Activated CD8-positive, alpha-beta memory T cell treated with anti-CD3 and anti-CD28 coated beads, Interleukin-2, amount 50 U/mL, for 24 hours (primary cell): ENCODE data around the gene ZNF124.
"Not testable (repeated sequence)": the region's sequence is repeated elsewhere in the genome, so short reads cannot be mapped to it uniquely, and the experiment has no call there.

Experiments used
- DNase-seq: peaks from one replicate; pipeline ENCODE4 v3.0.0-alpha.2; 2020; ENCODE audit errors: extremely low read depth

The ZNF124 gene

DNA sequence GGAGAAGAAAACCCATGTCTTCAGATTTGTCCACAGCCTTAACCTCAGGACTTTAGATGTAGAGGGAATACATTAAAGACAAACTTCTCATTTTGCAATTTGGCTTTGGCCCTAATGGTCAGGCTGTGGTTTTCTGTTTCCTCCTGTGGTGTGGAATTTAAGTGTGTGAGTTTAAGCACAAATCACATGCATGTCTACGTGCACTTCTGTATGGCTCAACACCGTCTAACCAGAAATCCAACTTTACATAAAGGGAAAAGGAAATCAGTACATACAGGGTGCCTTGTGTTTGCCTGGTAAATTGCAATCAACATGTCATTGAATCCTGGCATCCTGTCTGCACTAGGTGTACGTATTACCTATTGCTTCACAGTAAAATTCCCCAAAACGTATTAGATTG is 1.2 kb upstream of the ZNF124 start:
- DNase-seq: no peak

DNA sequence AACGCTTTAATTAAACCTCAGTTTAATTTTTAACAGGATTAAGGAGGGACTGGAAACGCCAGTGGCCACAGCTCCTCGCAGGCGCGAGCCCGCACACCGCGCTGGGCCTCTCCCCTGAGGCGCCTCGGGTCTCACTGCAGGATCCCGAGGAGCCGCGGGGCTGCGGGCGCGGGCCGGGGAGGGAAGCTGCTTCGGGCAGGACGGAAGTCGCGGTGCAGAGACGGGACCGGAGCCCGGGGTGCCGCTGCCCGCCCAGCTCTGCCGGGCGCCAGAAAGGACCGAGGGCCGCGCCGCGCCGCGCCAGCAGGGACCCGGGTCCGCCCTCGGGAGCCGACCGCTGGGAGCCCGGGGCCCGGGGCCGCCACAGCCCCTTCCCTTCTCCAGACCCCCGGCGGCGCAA is 377 bp downstream of the ZNF124 start:
- not testable (repeated sequence) for DNase-seq

DNA sequence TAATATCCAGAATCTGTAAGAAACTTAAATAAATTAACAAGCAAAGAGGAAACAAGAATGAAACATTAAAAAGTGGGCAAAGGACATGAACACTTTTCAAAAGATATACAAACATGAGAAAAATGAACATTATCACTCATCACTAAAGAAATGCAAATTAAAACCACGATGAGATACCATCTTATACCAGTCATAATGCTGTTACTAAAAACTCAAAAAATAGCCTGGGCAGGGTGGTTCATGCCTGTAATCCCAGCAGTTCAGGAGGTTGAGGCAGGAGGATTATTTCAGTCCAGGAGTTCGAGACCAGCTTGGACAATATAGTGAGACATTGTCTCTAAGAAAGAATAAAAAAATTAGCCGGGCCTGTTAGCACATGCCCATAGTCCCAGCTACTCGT is 6.1 kb downstream of the ZNF124 start:
- no peak for DNase-seq

DNA sequence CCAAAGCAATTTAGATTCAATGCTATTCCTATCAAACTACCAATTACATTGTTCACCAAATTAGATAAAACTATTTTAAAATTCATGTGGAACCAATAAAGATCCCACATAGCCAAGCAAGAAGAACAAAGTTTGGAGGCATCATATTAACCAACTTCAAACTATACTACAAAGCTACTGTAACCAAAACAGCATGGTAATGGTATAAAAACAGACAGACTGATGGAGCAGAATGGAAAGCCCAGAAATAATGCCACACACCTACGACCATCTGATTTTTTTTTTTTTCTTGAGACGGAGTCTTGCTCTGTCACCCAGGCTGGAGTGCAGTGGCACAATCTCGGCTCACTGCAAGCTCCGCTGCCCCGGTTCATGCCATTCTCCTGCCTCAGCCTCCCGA is 7.1 kb downstream of the ZNF124 start:
- no peak for DNase-seq

DNA sequence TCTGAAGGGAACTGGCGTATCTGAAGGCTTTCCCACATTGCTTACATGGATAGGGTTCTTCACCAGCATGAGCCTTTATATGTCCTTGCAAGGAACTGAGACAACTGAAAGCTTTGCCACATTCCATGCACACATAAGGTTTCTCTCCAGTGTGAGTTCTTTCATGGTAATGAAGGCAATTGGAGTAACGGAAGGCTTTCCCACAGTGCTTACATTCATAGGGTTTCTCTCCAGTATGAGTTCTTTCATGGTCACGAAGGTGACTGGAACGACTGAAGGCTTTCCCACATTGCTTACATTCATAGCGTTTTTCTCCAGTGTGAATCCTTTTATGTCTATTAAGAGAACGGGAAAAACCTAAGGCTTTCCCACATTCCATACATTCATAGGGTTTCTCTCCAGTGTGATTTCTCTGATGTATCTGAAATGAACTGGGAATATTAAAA is 15.0 kb downstream of the ZNF124 start:
- DNase-seq: no peak

DNA sequence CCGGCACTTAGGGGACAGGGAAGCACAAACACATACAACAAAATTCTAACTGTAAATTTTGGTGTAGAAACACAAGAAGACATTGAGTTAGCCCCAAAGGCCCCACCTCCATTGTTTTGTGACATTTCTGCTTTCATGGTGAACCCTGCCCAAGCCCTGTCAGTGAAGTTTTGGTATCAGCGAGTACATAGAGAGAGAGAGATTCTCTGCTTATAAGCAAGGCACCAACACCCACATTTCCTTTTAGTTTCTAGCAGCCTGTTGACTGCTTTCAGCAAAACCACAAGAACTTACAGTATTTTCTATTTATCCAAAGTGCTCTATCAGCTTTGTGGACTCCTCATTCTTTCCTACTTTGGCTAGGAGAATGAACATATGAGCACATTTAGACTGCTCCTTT is 24.0 kb downstream of the ZNF124 start:
- no peak for DNase-seq

DNA sequence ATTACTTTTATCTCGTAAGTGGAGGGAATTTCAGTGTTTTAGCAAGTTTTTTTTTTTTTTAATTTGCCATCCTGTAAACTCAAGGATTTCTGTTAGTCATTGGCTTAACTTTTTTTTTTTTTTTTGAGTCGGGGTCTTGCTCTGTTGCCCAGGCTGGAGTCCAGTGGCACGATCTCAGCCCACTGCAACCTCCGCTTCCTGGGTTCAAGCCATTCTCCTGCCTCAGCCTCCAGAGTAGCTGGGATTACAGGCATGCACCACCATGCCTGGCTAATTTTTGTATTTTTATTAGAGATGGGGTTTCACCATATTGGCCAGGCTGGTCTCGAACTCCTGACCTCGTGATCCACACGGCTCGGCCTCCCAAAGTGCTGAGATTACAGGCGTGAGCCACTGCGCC is 24.7 kb downstream of the ZNF124 start:
- DNase-seq: not testable (repeated sequence)

DNA sequence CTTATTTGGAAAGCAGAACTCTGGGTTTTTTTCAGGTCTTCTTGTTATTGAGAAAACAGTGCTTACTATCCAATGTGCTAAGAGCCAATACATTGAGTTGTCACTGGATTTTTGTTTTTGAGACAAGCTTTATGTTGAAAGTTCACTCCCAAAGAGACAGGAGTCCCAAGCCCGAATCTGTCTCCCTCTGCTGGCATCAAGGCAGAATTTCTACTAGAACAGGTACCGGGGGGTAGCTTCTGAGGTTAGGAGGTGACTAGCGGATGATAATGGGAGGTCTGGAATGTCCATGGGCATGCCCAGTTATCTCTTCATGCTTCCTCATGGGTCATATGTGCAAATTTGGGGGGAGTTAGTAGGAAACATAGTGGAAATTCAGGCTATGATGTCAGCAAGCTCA is 25.1 kb downstream of the ZNF124 start:
- DNase-seq: no peak

DNA sequence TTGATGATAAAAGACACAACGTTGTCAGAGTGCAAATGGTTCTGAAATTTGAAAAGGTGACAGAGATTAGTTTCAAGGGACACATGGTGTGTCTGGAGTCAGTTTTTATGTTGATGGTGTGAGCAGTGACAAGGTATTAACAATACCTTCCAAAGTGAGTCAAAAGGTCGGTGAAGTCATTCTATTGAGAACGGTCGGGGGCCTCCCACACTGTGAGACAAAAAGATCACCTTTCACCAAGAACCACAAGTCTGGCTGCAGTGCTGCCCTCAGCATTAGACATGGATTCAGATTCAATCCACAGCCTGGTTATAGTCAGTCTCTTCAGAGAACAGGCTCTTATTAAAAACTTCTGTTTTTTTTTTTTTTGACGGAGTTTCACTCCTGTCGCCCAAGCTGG is 26.5 kb downstream of the ZNF124 start:
- no peak for DNase-seq

DNA sequence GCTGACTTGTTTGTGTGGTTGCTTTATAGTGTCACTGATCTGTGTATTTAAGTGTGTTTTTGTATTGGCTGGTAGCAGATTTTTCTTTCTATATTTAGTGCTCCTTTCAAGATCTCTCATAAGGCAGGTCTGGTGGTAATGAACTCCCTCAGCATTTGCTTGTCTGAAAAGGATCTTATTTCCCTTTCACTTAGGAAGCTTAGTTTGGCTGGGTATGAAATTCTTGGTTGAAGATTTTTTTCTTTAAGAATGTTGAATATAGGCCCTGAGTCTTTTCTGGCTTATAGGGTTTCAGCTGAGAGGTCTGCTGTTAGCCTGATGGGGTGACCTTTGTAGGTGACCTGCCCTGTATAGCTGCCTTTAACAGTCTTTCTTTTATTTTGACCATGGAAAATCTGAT is 32.3 kb downstream of the ZNF124 start:
- DNase-seq: not testable (repeated sequence)

DNA sequence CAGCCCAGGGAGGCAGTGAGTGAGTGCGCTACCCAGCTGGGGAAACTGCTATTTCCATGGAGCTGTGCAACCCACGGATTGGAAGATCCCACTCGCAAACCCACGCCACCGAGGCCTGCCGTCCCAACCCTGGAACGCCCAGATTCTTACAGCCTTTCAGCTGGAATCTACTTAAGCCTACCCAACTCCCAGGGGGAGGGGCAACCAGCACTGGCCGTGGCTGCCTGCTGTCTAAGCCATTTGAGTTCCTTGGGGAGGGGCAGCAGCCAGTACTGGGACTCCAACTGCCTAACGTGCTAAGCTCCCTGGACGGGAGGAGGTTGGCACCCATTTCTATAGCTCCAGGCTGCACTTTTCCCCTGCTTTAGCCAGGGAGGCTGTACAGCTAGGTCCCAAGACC is 40.6 kb downstream of the ZNF124 start:
- DNase-seq: no peak

DNA sequence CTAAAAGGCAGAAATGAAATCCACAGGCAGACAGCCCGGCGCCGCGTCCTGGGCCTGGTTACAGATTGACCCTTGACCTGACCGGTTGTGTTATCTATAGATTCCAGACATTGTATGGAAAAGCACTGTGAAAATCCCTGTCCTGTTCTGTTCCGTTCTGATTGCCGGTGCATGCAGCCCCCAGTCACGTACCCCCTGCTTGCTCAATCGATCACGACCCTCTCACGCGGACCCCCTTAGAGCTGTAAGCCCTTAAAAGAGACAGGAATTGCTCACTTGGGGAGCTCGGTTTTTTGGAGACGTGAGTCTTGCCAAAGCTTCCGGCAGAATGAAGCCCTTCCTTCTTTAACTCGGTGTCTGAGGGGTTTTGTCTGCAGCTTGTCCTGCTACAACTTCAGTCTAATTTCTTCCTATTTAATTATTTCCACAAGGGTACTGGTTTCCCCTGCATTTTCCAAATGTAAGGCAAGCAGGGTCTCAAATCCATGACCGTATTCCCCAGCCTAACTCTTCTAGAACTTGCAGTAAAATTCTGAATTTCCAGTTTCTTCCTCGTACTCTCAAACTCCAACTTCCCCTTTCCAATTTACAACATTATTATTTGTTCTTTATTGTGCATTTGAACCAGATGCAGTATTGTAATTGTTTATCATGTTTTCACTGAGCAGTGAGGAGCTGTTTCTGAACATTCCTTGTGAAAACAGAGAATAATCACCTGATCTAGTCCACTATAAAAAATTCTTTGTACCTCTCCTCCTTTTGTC is 44.1 kb downstream of the ZNF124 start:
- DNase-seq: not testable (repeated sequence)

DNA sequence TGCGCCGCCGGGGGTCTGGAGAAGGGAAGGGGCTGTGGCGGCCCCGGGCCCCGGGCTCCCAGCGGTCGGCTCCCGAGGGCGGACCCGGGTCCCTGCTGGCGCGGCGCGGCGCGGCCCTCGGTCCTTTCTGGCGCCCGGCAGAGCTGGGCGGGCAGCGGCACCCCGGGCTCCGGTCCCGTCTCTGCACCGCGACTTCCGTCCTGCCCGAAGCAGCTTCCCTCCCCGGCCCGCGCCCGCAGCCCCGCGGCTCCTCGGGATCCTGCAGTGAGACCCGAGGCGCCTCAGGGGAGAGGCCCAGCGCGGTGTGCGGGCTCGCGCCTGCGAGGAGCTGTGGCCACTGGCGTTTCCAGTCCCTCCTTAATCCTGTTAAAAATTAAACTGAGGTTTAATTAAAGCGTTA is 45.2 kb downstream of the ZNF124 start:
- not testable (repeated sequence) for DNase-seq

DNA sequence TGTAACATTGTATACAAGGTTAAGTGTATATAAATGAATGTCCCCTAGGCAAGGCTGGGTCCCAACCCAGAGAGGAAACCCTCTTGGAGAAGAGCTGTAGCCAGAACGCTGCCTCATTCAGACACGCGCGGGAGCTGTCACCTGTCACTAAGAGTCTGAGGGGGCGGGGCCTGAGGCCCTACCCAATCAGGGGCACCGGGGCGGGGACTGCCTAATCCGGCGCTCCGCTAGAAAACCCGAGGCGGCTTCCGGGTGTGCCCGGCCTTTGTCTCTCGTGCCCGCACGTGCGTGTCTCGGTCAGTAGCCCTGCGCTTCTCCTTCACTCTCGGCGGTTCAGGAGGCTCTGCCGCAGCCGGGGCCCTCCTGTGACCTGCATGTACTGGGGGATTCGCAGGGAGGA is 45.7 kb downstream of the ZNF124 start:
- not testable (repeated sequence) for DNase-seq

DNA sequence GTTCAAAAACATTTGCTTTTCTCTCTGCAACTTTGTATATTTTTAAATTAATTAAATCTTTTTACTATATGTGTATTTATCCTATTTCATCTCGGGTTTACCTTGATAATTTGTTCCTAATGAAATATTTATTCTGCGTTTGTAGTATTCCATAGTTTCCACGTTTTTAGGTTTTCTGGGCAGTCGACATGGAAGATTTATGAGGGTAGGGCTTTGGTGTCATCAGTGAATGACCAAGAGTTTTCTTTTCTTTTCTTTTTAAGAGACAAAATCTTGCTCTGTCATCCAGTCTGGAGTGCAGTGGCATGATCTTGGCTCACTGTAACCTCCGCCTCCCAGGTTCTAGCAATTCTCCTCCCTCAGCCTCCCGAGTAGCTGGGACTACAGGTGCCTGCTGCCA is 50.4 kb downstream of the ZNF124 start:
- DNase-seq: no peak

DNA sequence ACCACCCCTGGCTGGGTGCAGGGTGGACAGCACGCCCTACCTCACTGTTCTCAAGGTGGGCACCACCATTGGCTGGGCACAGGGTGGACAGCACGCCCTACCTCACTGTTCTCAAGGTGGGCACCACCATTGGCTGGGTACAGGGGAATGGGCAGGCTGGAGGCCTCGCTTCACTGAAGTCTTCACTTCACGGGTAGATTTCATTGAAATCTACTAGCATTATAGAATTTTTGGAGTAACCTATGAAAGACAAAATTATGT is 51.5 kb downstream of the ZNF124 start:
- not testable (repeated sequence) for DNase-seq

DNA sequence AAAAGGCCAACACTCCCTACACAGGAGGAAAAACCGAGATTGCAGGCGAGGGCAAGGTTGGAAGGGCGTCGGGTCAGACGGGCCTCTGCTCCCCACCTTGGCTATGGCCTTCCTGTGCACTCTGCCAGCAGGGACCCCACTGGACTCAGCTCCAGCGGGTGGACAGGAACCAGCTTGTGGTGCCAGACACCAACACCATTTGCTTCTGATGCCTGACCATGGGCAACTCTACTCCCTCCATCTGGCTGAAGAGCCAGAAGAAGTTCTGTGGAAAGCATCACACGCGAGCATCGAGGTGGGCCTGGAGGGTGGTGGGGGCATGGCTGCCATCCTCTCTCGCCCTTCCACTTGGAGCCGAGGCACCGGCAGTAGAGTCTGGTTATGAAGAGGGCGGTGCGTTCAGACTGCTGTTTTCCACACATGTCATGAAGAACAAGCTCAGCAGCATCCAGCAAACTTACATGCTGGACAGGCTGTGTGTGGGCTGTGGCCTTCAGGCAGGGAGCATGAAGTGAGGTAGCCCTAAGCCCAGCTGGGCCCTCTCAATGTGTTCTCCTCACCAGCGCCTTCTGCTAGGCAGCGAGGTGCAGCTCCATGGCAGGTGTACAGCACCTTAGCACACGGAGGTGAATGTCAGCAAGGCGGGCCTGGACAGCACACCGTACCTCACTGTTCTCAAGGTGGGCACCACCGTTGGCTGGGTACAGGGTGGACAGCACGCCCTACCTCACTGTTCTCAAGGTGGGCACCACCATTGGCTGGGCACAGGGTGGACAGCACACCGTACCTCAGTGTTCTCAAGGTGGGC is 52.0 kb downstream of the ZNF124 start:
- no peak for DNase-seq

DNA sequence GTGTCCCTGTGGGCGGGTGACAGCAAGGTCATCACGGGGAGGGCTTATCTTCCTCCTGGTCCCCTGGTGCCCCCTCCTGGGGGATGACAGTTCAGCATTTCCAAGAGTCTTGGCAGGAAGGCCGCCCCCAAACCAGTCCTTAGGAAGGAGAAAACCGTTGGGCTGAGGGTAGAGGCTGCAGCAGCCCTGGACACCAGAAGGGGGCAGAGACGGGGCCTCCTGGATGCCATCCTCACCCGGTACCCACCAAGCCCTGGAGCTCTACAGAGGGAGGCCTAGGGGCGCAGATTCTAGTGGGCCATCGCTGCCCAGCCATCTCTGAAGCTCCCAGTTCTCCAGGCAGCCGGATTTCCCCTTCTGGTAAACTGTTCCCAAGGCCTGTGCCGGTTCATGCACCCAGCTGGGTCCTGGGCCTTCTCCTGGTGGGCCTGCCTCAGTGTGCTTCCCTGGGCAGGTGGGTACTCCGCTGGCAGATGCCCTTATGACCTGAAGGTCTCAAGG is 52.8 kb downstream of the ZNF124 start:
- DNase-seq: no peak

DNA sequence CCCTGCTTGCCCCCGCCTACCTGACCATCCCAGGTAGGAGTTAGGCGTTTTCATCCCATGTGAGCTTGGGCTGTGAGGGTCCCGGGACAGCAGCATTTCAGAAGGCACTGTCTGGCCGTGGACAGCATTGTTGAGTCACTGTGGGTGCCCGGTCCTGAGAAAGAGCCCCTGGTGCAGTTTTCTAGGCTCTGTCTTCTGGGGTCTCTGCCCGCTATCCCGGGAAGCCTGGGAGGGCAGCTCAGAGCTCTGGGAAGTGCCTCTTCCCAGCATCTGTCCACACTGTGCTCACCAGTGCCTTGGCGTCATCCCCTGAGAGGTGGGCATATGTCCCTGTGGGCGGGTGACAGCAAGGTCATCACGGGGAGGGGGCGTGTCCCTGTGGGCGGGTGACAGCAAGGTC is 56.3 kb downstream of the ZNF124 start:
- DNase-seq: no peak

DNA sequence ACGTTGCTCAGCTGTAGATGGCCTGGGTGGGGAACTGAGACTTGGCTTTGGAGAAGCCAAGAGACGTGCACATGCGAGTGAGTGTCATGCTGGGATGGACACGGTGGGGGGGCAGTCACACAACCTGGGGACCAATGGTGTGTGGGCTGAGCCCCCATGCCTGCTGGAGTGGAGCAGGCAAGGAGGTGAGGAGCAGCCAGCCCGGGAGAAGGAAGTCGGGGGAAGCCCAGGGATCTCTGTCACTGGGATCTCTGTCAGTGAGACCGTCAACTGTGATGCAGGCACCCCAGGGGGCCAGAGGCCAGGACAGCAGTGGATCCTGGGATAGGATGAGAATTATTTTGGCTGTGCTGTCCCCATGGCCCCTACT is 56.7 kb downstream of the ZNF124 start:
- DNase-seq: no peak

DNA sequence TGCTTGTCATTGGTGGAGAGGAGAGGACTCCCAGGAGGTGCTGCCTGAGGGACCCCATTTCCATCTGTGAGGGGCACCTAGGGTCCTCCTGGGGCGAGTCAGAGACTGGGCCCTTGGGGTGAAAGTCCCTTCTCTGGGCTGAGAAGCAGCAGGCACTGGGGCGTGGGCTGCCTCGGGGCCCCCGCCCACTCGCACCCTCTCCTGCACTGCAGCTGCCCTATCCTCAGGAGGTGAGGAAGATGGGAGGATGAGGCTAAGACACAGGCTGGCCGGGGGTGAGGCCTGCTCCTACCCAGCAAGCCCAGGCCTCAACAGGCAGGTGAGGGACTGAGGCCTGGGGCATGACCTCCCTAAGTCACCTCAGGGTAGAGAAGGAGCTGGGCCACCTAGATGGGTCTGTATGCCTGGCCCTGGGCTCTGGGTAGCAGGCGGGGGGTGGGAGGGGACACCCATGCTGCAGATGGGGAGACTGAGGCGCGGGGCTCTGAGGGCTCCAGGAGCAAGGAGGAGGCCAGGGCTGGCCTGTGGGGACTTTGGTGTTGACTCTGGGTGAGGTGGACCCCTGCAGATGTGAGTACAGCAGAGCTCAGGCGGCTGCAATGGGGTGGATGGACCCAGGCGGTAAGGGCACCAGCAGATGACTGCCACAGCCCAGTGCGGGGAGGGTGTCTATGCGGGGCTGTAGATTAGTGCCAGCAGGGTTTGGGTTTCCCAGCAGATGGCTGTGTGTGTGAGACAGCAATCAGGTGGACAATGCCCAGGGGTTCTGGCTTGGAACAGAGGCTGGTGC is 57.3 kb downstream of the ZNF124 start:
- no peak for DNase-seq

DNA sequence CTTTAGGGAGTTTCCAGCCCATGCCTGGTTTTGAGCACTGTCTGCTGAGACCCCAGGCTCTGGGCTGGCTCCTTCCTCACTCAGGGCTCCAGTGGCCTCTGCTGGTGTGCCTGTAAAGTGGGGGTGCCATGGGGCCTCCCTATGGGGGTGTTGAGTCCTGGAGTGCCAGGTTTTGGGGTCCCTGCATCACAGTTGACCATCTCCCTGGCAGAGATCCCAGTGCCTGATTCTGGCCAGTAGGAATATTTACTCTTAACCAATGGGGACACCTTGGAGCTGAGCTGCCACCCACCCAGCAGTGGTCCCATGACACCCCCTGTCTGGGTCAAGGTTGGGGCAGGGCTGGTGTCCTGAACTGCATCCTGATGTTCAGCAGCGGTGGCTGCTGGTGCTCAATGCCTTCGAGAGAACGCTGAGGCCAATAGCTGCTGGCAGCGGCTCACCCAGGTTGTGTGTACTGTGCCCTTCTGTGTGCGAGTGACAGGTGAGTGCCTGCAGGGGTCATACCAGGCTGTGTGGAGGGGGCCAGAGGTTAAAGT is 58.0 kb downstream of the ZNF124 start:
- no peak for DNase-seq
